Activated CD8-positive, alpha-beta memory T cell treated with anti-CD3 and anti-CD28 coated beads, Interleukin-2, amount 10 ng/mL, durations not matched to agents 7 days and 5 days (primary cell): ENCODE data around the gene PDE1A. TPM values are rescaled to one million over a fixed set of nuclear protein-coding genes. Genes with fewer than 3 reads are reported as not detected.

Source experiments
- ATAC-seq: fragments of 150-1000 bp; cut with Tn5 transposase; one replicate; pipeline ENCODE4 v1.10.0; 2021; ENCODE audit warnings: moderate library complexity
- CTCF ChIA-PET: fragments of 350-600 bp; sonication (Branson Sonifier 250); formaldehyde crosslinking; loops from one replicate; lab custom pipeline; 2021; ENCODE audit warnings: antibody characterized with exemption; lab: Charles Lee
- DNase-seq: peaks from one replicate; pipeline ENCODE4 v3.0.0-alpha.2; 2020
- H3K27ac Mint-ChIP-seq: one replicate; pipeline ENCODE4 v1.8.0; 2021; ENCODE audit warnings: mild to moderate bottlenecking, mixed read lengths
- H3K27me3 Mint-ChIP-seq: one replicate; pipeline ENCODE4 v1.8.0; 2021; ENCODE audit warnings: mixed read lengths
- H3K36me3 Mint-ChIP-seq: one replicate; pipeline ENCODE4 v1.8.0; 2021; ENCODE audit warnings: mild to moderate bottlenecking, mixed read lengths
- H3K4me1 Mint-ChIP-seq: one replicate; pipeline ENCODE4 v1.8.0; 2021; ENCODE audit warnings: mixed read lengths
- H3K4me3 Mint-ChIP-seq: one replicate; pipeline ENCODE4 v1.8.0; 2021; ENCODE audit warnings: mild to moderate bottlenecking, moderate library complexity, mixed read lengths
- H3K9me3 Mint-ChIP-seq: one replicate; pipeline ENCODE4 v1.8.0; 2022; ENCODE audit warnings: low read depth, mixed read lengths
- total RNA-seq, 2 experiments: library from RNA; stranded (reverse); gene quantifications; one replicate each; pipeline ENCODE4 v1.2.3, GENCODE V29; 2021

PDE1A gene
- total RNA-seq, 2 experiments from 2014 or later, result not detected

- Mint-ChIP-seq H3K36me3 (no peaks in the 10 kb centered on the region), H3K27me3 (peaks cover 8% of the 10 kb centered on the region), H3K4me1 (no peaks in the 10 kb centered on the region), H3K9me3 (no peaks in the 10 kb centered on the region), H3K27ac (no peak overlapping the region), H3K4me3 (no peak overlapping the region)
- ATAC-seq (no peak), DNase-seq (no peak)
- CTCF ChIA-PET, result no interaction called here
Observed at GRCh38 chr2:182090486-182090885, 336.4 kb downstream of the PDE1A start.
